Stimulated activated CD8-positive, alpha-beta memory T cell treated with anti-CD3 and anti-CD28 coated beads, Interleukin-2, amount 100 ng/mL, for 1 hour (primary cell): ENCODE results near the gene PAX3.

Experiments used
- DNase-seq, 2 donors: peaks; one replicate each; pipeline ENCODE4 v3.0.0-alpha.2; 2020; ENCODE audit warnings: low read depth in 2 of 2

The PAX3 gene

GRCh38 chr2:222296911-222297599 is 1.7 kb downstream of the PAX3 start:
- no peak for DNase-seq

DNA sequence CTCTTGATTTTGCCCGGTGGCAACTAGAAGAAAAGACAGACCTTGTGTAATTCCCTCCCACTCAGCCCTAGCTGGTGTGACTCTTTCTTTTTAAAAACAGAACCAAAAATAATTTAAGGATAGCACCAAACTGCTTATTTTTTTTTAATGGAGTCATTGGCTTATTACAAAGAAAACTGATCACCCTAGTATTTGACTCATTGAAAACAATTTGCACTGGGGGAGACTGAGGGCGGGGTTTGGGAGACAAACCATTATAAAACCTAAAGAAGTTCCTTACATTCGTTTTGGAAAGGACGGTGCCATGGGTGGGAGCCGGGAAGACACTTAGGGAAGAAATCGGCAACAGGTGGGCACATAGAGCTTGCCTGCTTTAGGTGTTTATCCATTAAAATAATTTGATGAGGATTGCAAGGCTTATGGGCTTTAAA is 2.5 kb downstream of the PAX3 start:
- DNase-seq = no peak

GRCh38 chr2:222295368-222296062 is 3.3 kb downstream of the PAX3 start:
- DNase-seq = no peak

DNA sequence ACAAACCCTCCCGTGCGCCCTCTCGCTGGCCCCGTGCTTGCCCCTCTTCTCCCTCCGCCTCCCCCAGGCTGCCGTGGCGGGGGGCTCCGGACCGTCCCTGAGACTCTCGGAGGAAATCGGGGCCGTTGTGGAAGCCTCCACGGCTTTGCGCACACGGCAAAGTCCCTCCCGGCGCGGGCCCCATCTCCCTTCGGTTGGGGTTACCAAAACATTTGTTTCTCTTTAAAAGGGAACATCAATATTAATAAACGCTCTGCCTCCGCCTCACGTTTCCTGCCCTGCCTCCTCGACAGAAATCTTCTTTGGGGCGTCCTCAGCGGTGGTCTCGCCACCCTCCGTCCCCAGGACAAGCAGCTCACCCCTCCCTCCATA is 3.8 kb downstream of the PAX3 start:
- no peak for DNase-seq

DNA sequence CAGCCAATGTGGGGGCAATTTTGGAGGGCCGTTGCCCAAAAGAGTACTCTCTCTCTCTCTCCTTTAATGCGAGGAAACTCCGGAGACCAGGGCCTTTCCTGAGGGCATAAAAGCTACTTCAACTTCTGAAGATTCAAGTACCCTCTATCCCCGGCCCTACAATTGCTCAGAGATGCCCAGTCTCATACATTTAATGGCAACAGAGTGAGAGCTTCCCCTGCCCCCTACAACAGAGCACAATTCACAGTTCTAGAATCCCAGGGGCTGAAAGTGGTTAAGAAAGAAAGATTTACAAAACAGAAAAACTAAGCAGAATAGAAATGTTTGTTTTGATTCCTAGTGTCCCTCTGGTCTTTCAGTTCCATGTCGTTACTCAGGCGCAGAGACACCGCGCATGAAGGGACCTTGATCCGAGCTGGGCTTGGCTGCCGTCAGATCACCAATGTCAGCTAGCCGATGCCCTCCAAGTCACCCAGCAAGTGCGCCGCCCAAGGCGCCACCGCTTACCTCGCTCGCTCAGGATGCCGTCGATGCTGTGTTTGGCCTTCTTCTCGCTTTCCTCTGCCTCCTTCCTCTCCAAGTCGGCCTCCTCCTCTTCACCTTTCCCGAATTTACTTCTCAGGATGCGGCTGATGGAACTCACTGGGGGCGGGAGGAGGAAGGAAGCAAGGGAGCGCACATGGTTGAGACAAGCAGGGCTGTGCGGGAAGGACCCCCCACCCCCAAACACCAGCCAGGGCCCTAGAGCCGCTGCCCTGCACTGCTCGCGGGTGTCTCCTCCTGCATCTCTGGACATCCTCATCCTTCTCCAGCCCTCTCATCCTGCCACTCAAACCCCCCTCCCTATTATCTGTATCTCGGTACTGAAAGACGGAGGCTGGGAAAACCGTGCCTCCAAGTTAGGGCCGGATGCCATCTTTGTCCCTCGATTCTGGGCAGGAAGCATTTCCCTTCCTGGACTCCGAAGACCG is 4.9 kb downstream of the PAX3 start:
- no peak for DNase-seq

DNA sequence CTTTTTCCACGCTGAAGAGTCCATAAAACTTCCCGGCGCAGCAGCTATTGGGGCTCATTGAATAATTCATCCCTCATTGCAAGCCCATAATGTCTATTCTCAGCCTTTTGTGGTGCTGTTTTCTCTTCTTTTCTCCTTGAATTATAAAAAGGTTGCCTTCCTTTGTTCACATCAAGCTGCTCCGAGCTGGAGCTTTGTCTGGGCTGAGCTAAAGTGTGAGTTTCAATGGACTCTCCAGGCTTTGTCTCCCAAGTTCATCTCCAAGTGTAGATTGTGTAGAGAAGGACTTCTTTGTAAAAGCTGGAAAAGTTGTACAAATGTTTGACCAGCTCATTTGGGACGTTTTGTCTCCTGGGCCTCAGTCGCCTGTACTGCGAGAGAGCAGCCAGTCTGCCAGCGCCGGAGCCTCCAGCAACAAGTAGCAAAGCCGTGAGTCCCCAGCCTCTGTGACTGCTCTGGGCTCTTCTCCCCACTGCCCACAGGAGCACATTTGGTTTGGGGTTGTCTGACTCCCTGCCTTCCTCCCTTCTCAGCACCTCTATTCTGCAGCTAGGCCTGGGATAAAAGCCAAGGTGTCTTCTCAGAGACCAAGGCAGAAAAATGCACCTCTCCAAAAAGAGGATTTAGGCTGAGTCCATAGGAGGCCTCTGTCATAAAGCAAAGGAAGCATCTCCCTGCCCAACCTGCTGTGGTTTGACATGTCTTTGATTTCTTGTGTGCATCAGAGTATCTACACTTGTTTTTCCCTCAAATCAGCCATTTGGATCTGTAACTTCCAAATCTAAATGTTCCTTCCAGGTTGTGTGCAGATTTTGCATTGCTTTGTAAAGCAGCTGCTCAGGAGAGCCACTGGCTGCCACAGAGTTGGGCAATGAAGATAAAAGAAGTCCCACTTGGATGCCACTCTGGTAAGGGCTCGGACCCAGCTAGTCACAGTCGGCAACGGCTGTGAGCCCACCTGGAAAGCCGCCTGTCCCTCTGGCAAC is 6.4 kb downstream of the PAX3 start:
- no peak for DNase-seq

- no peak for DNase-seq
These were observed 7.3 kb downstream of the PAX3 start for GRCh38 chr2:222291485-222291841.

DNA sequence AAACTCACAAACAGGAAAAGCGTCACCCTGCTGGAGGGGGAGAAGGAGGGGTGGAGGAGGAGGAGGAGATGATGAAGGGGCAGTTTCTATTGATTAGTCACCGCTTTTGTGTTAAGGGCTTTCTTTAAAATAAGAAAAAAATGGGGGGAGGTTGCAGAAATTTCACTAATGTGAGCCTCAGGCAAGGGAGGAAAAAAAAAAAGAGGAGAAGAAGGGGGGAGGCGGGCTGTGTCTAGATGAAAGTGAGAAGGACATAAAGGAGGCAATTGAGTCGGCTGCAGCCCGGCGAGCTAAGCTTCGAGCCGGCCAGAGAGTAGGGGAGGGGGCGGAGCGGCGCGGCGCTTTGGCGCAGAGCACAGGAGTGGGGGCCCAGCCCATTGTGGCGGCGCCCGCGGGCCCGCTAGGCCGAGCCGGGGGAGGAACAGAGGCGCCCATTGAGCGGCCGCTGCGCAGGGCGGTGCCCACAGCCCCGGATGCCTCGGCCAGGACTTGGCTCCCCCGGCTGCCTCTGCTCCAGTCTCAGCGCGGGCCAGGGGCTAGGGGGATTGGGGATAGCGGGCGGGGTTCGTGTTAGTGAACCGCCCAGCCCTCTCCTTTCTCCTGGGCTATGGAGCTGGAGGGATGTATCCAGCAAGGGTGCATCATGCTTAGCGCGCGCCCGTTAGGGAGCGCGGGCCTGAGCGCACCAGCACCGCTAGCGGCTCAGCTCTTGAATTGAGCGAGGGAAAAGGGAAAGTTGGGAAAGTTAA is 7.9 kb downstream of the PAX3 start:
- DNase-seq = no peak

GRCh38 chr2:222290401-222290735 is 8.4 kb downstream of the PAX3 start:
- DNase-seq = no peak

DNA sequence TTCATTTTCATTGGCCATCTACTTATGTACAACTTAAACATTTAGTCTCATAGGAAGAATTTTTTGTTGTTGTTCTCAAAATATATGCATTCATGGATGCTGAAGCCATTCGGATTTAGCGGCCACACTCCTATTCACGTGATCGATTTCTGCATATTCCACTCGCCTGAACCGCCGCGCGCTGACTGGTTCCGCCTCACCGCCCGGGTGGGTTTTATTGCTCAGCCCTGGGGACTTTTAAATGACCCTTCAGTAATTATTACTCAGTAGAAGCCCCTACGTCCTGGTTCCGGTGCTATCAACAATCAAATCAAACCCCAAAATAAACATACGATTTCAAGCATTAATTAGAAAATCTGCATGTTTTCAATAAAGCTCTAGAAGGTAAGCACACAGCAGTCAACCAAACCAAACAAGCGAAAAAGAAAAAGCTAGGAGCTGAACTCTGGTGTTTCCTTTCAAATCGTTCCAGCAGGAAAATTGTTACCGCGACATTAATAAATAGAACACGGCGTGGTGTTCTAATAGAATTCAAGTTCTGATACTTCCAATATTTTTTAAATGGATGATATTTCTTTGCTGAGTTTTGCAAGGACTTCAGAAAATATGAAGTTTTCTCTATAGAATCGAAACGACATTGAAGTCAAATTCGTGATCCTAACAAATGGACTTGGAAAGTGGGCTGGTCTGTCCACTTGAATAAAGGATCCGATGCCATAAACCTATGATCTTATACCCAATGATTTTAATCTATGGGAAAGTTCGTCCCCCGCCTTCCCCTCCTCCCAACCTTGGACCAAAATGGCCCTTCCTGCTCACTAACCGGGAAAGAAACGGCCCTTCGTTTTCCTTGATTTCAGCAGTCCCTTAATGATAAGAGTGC is 9.3 kb downstream of the PAX3 start:
- no peak for DNase-seq

- DNase-seq = no peak
These were observed 10.1 kb downstream of the PAX3 start for GRCh38 chr2:222288590-222289277.

GRCh38 chr2:222287862-222288479 is 10.8 kb downstream of the PAX3 start:
- no peak for DNase-seq

DNA sequence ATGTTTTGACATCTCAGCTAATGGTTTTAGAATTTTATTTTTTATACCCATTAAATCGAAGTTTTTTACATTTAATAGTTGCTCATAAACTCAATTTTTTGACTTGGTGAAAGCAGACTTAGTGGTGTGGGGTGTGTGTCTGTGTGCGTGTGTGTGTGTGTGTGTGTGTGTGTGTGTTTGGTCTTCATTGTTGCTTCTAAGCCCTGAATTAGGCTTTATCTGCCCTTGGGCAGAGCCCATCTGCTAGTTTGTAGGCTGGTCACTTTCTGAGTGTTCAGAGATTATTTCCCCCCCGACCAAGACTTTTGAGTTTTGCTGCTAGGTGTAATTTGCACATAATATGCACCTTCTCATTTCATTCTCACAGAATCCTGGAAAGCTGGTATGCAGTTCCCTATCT is 14.3 kb downstream of the PAX3 start:
- DNase-seq = no peak

GRCh38 chr2:222283634-222284033 is 15.2 kb downstream of the PAX3 start:
- DNase-seq = no peak

- DNase-seq = no peak
These were observed 17.3 kb downstream of the PAX3 start for GRCh38 chr2:222281506-222281905.

GRCh38 chr2:222280795-222281194 is 18.0 kb downstream of the PAX3 start:
- no peak for DNase-seq

- no peak for DNase-seq
These were observed 26.3 kb downstream of the PAX3 start for GRCh38 chr2:222272446-222273015.

DNA sequence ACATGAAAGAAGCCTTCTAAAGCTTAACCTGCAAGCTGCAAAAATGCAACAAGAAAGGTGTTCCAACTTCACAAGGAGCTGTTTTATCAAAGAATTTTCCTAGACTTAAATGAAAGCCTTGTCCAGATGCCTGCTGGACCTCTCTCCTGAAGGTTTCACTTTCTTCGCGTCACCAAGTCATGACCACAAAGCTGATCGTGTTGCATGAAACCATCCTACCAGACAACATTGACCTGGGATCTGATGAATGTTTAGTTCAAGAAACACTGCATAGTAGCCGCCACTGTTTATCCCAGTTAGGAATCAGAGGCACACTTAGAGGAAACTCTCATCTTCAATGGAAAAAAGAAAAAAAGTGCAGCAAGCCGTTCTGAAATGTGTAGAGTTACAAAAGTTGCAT is 26.9 kb downstream of the PAX3 start:
- no peak for DNase-seq
